Measurements from ENCODE around the gene DNAJB6. TPM values are rescaled to one million over a fixed set of nuclear protein-coding genes. Genes with fewer than 3 reads are reported as not detected.

Gene DNAJB6
- total and polyA plus RNA-seq, 2 experiments from 2014 or later = 139 to 187 TPM

GRCh38 chr7:157438121-157439025, 101.6 kb downstream of the DNAJB6 start:
- in situ Hi-C loops (cut with MboI) = no loop called here
- TF ChIP-seq EZH2 (IDR thresholded peaks at IDR 0.05; ENCODE audit: insufficient read depth, poor library complexity, severe bottlenecking) (no peak), EZH2phosphoT487 (IDR thresholded peaks at IDR 0.05; ENCODE audit: insufficient read depth, low read depth) (no peak)
- no peak overlapping the region for H3K9ac ChIP-seq
- H3K36me3 ChIP-seq (ENCODE audit: low read depth) = no peaks in the 10 kb centered on the region
- no peaks in the 10 kb centered on the region for H3K9me2 ChIP-seq (ENCODE audit: insufficient read depth)
- no peaks in the 10 kb centered on the region for H4K20me1 ChIP-seq (ENCODE audit: insufficient read depth)
- no peaks in the 10 kb centered on the region for H3K27me3 ChIP-seq (replicated peaks; ENCODE audit: insufficient read depth)
- whole genome bisulfite sequencing, 2 experiments (ENCODE audit: low coverage in 1 of 2, low lambda C conversion rate in 2 of 2, missing lambda C conversion rate in 2 of 2) = 57 to 58% methylated on average over 17 to 18 of the region's 18 CpGs
- H3K79me2 ChIP-seq (ENCODE audit: insufficient read depth) = no peaks in the 10 kb centered on the region
- H3K4me2 ChIP-seq (ENCODE audit: unreplicated experiment) = no peak overlapping the region
- H3K9me3 ChIP-seq (ENCODE audit: low read depth) = no peaks in the 10 kb centered on the region
- no peaks in the 10 kb centered on the region for H3K4me1 ChIP-seq (ENCODE audit: insufficient read depth)
- no peak overlapping the region for H3K27ac ChIP-seq
- no peaks in the 10 kb centered on the region for H3F3A ChIP-seq (ENCODE audit: insufficient read depth)
- H2AFZ ChIP-seq = no peak overlapping the region
- no peak for DNase-seq
- H3K4me3 ChIP-seq = no peak overlapping the region

DNA sequence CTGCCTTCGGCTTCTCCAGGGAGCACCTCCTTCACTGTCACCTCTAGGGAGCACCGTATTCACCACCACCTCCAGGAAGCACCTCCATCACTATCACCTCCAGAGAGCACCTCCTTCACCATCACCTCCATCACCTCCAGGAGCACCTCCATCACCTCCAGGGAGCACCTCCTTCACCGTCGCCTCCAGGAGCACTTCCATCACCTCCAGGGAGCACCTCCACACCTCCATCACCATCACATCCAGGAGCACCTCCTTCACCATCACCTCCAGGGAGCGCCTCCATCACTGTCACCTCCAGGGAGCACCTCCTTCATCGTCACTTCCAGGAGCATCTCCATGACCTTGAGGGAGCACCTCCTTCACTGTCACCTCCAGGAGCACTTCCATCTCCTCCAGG, 102.3 kb downstream of the DNAJB6 start:
- H3K9me2 ChIP-seq (ENCODE audit: insufficient read depth) = no peaks in the 10 kb centered on the region
- H4K20me1 ChIP-seq (ENCODE audit: insufficient read depth) = no peaks in the 10 kb centered on the region
- H3K27me3 ChIP-seq (replicated peaks; ENCODE audit: insufficient read depth) = no peaks in the 10 kb centered on the region
- no peaks in the 10 kb centered on the region for H3F3A ChIP-seq (ENCODE audit: insufficient read depth)
- H2AFZ ChIP-seq = no peak overlapping the region
- H3K27ac ChIP-seq = no peak overlapping the region
- in situ Hi-C loops (cut with MboI) = no loop called here
- no peaks in the 10 kb centered on the region for H3K36me3 ChIP-seq (ENCODE audit: low read depth)
- H3K4me3 ChIP-seq = no peak overlapping the region
- H3K9ac ChIP-seq = no peak overlapping the region
- TF ChIP-seq EZH2 (IDR thresholded peaks at IDR 0.05; ENCODE audit: insufficient read depth, poor library complexity, severe bottlenecking) = no peak
- no peak for TF ChIP-seq EZH2phosphoT487 (IDR thresholded peaks at IDR 0.05; ENCODE audit: insufficient read depth, low read depth)
- no peaks in the 10 kb centered on the region for H3K79me2 ChIP-seq (ENCODE audit: insufficient read depth)
- H3K4me2 ChIP-seq (ENCODE audit: unreplicated experiment) = no peak overlapping the region
- 86 to 94% methylated on average over 6 of the region's 6 CpGs for WGBS, 2 experiments (ENCODE audit: low coverage in 1 of 2, low lambda C conversion rate in 2 of 2, missing lambda C conversion rate in 2 of 2)
- H3K4me1 ChIP-seq (ENCODE audit: insufficient read depth) = no peaks in the 10 kb centered on the region
- DNase-seq = no peak
- H3K9me3 ChIP-seq (ENCODE audit: low read depth) = no peaks in the 10 kb centered on the region

DNA sequence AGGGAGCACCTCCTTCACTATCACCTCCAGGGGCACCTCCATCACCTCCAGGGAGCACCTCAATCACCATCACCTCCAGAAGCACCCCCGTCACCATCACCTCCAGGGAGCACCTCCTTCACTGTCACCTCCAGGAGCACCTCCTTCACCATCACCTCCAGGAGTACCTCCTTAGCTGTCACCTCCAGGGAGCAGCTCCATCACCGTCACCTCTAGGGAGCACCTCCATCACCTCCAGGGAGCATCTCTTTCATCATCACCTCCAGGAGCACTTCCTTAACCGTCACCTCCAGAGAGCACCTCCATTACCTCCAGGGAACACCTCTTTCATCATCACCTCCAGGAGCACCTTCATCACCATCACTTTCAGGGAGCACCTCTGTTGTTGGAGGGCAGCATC, 103.0 kb downstream of the DNAJB6 start:
- no peak overlapping the region for H2AFZ ChIP-seq
- peaks cover 3% of the 10 kb centered on the region; the same call in 1 of the 2 replicates for H3K27me3 ChIP-seq (replicated peaks; ENCODE audit: insufficient read depth)
- no peak overlapping the region for H3K27ac ChIP-seq
- no peaks in the 10 kb centered on the region for H4K20me1 ChIP-seq (ENCODE audit: insufficient read depth)
- TF ChIP-seq EZH2phosphoT487 (IDR thresholded peaks at IDR 0.05; ENCODE audit: insufficient read depth, low read depth) (no peak), EZH2 (IDR thresholded peaks at IDR 0.05; ENCODE audit: insufficient read depth, poor library complexity, severe bottlenecking) (no peak)
- no peak for DNase-seq
- no peaks in the 10 kb centered on the region for H3K79me2 ChIP-seq (ENCODE audit: insufficient read depth)
- H3K9me2 ChIP-seq (ENCODE audit: insufficient read depth) = no peaks in the 10 kb centered on the region
- no peaks in the 10 kb centered on the region for H3K9me3 ChIP-seq (ENCODE audit: low read depth)
- no peaks in the 10 kb centered on the region for H3K4me1 ChIP-seq (ENCODE audit: insufficient read depth)
- WGBS, 2 experiments (ENCODE audit: low coverage in 1 of 2, low lambda C conversion rate in 2 of 2, missing lambda C conversion rate in 2 of 2) = 36 to 56% methylated on average over 3 of the region's 3 CpGs
- in situ Hi-C loops (cut with MboI) = no loop called here
- H3K9ac ChIP-seq = no peak overlapping the region
- H3K4me2 ChIP-seq (ENCODE audit: unreplicated experiment) = no peak overlapping the region
- H3F3A ChIP-seq (ENCODE audit: insufficient read depth) = no peaks in the 10 kb centered on the region
- no peaks in the 10 kb centered on the region for H3K36me3 ChIP-seq (ENCODE audit: low read depth)
- no peak overlapping the region for H3K4me3 ChIP-seq

- Histone ChIP-seq H4K20me1 (ENCODE audit: insufficient read depth) (no peaks in the 10 kb centered on the region), H3K9ac (no peak overlapping the region), H3K9me3 (ENCODE audit: low read depth) (no peaks in the 10 kb centered on the region), H3K4me3 (no peak overlapping the region), H3K27ac (no peak overlapping the region), H3K4me1 (ENCODE audit: insufficient read depth) (no peaks in the 10 kb centered on the region), H3F3A (ENCODE audit: insufficient read depth) (no peaks in the 10 kb centered on the region), H3K4me2 (ENCODE audit: unreplicated experiment) (no peak overlapping the region), H3K27me3 (replicated peaks; ENCODE audit: insufficient read depth) (peaks cover 7% of the 10 kb centered on the region; the same call in 1 of the 2 replicates), H3K36me3 (ENCODE audit: low read depth) (no peaks in the 10 kb centered on the region), H3K79me2 (ENCODE audit: insufficient read depth) (no peaks in the 10 kb centered on the region), H2AFZ (no peak overlapping the region), H3K9me2 (ENCODE audit: insufficient read depth) (no peaks in the 10 kb centered on the region)
- DNase-seq = no peak
- WGBS, 2 experiments (ENCODE audit: low coverage in 1 of 2, low lambda C conversion rate in 2 of 2, missing lambda C conversion rate in 2 of 2) = 87 to 89% methylated on average over 22 of the region's 22 CpGs
- TF ChIP-seq EZH2phosphoT487 (IDR thresholded peaks at IDR 0.05; ENCODE audit: insufficient read depth, low read depth) (no peak), EZH2 (IDR thresholded peaks at IDR 0.05; ENCODE audit: insufficient read depth, poor library complexity, severe bottlenecking) (no peak)
- in situ Hi-C loops (cut with MboI) = no loop called here
These were observed 103.7 kb downstream of the DNAJB6 start for GRCh38 chr7:157440346-157441022.
